GM21381 (cell line): ENCODE results near the gene TENM3.

Source experiments
- ATAC-seq: cut with Tn5 transposase; IDR thresholded peaks from one replicate; pipeline ENCODE4 v1.9.1; 2021; ENCODE audit warnings: mild to moderate bottlenecking, moderate library complexity; ENCODE audit not compliant: unreplicated experiment

TENM3 gene

GRCh38 chr4:182600093-182600492 lies 356.9 kb downstream of the TENM3 start:
- ATAC-seq, result no peak

GRCh38 chr4:182600856-182601255 lies 357.7 kb downstream of the TENM3 start:
- no peak for ATAC-seq

GRCh38 chr4:182604161-182604622 lies 361.0 kb downstream of the TENM3 start:
- no peak for ATAC-seq

GRCh38 chr4:182604953-182605352 lies 361.8 kb downstream of the TENM3 start:
- no peak for ATAC-seq

- no peak for ATAC-seq
Measured at GRCh38 chr4:182608525-182608924, 365.3 kb downstream of the TENM3 start.

- no peak for ATAC-seq
Measured at GRCh38 chr4:182616476-182616875, 373.3 kb downstream of the TENM3 start.

- no peak for ATAC-seq
Measured at GRCh38 chr4:182619660-182620059, 376.5 kb downstream of the TENM3 start.

- ATAC-seq, result no peak
Measured at GRCh38 chr4:182620111-182620980, 377.1 kb downstream of the TENM3 start.

- no peak for ATAC-seq
Measured at GRCh38 chr4:182624281-182624680, 381.1 kb downstream of the TENM3 start.

- no peak for ATAC-seq
Measured at GRCh38 chr4:182625193-182625592, 382.0 kb downstream of the TENM3 start.

- ATAC-seq, result no peak
Measured at GRCh38 chr4:182627996-182628395, 384.8 kb downstream of the TENM3 start.

- ATAC-seq, result no peak
Measured at GRCh38 chr4:182628544-182628943, 385.3 kb downstream of the TENM3 start.

GRCh38 chr4:182629096-182629495 lies 385.9 kb downstream of the TENM3 start:
- no peak for ATAC-seq

GRCh38 chr4:182640491-182640890 lies 397.3 kb downstream of the TENM3 start:
- no peak for ATAC-seq

GRCh38 chr4:182640932-182641331 lies 397.7 kb downstream of the TENM3 start:
- ATAC-seq, result no peak

- ATAC-seq, result no peak
Measured at GRCh38 chr4:182642831-182643230, 399.6 kb downstream of the TENM3 start.

- ATAC-seq, result no peak
Measured at GRCh38 chr4:182643801-182644682, 400.8 kb downstream of the TENM3 start.

GRCh38 chr4:182644683-182645050 lies 401.5 kb downstream of the TENM3 start:
- no peak for ATAC-seq

- ATAC-seq, result no peak
Measured at GRCh38 chr4:182645511-182645910, 402.3 kb downstream of the TENM3 start.

- ATAC-seq, result no peak
Measured at GRCh38 chr4:182647646-182648300, 404.6 kb downstream of the TENM3 start.

GRCh38 chr4:182648766-182649165 lies 405.6 kb downstream of the TENM3 start:
- ATAC-seq, result no peak
